Gastroesophageal sphincter (tissue), 4 donors: ENCODE measurements around the gene PLPP3. TPM values are rescaled to one million over a fixed set of nuclear protein-coding genes. Genes with fewer than 3 reads are reported as not detected.

Experiments
- ATAC-seq: fragments of 150-250 bp; one replicate; pipeline ENCODE4 v1.9.1; 2016; ENCODE audit warnings: mild to moderate bottlenecking, moderate library complexity
- H3K27ac ChIP-seq, 4 donors: fragments of 200-600 bp; sonication (generic) in 3 of 4; 1 replicate in 3 of 4; 2 replicates in 1 of 4; pipeline ENCODE4 v1.5.1; 2016 to 2019
- H3K27me3 ChIP-seq: fragments of 200-600 bp; sonication (generic); one replicate; pipeline ENCODE4 v1.5.1; 2019
- H3K36me3 ChIP-seq, 2 donors: fragments of 200-600 bp; sonication (generic); one replicate each; pipeline ENCODE4 v1.5.1; 2019; ENCODE audit warnings: control low read depth in 1 of 2
- H3K4me1 ChIP-seq, 3 donors: fragments of 200-600 bp; sonication (generic); 1 replicate in 2 of 3; 2 replicates in 1 of 3; pipeline ENCODE4 v1.5.1; 2016 to 2019; ENCODE audit warnings: control low read depth in 2 of 3
- H3K4me3 ChIP-seq, 2 donors: fragments of 200-600 bp; sonication (generic); one replicate each; pipeline ENCODE4 v1.5.1; 2019; ENCODE audit warnings: mild to moderate bottlenecking in 1 of 2, moderate library complexity in 1 of 2
- H3K9me3 ChIP-seq, 3 donors: fragments of 200-600 bp; sonication (generic); one replicate each; pipeline ENCODE4 v1.5.1; 2017 to 2019; ENCODE audit warnings: control low read depth in 2 of 3
- EP300 ChIP-seq: sonication (generic); formaldehyde crosslinking; IDR thresholded peaks from one replicate; pipeline ENCODE4 v1.6.1; 2017; ENCODE audit warnings: antibody characterized with exemption, mild to moderate bottlenecking
- POLR2A ChIP-seq, 2 donors: fragments of 450-650 bp; IDR thresholded peaks; one replicate each; pipeline ENCODE4 v1.6.1; 2017; ENCODE audit warnings: antibody characterized with exemption in 2 of 2, mild to moderate bottlenecking in 2 of 2, moderate library complexity in 1 of 2
- POLR2AphosphoS5 ChIP-seq: sonication (generic); formaldehyde crosslinking; IDR thresholded peaks from one replicate; pipeline ENCODE4 v1.6.1; 2017; ENCODE audit warnings: antibody characterized with exemption
- WGBS, 2 donors: methylation state at CpG; one replicate each; pipeline ENCODE4 v1.1.5; 2018; ENCODE audit warnings: low coverage in 1 of 2; 5-methylcytosine and 5-hydroxymethylcytosine counted together
- total RNA-seq, 4 donors: library from RNA; depleted of rRNA; stranded (reverse); fragments of >200 nt; gene quantifications; one replicate each; pipeline ENCODE4 v1.1.0, GENCODE V29; 2016
- TF ChIP-seq, protein P1 (sequence below), 4 experiments: fragments of 200-600 bp in 2 of 4; fragments of 450-650 bp in 2 of 4; sonication (generic) in 1 of 4; IDR thresholded peaks; one replicate each; pipeline ENCODE4 v1.5.1; 2017 to 2019; ENCODE audit warnings: antibody characterized with exemption in 4 of 4, mild to moderate bottlenecking in 2 of 4, moderate library complexity in 2 of 4

The PLPP3 gene
- total RNA-seq, 4 donors from 2014 or later, result 127 to 219 (median 164) TPM

DNA sequence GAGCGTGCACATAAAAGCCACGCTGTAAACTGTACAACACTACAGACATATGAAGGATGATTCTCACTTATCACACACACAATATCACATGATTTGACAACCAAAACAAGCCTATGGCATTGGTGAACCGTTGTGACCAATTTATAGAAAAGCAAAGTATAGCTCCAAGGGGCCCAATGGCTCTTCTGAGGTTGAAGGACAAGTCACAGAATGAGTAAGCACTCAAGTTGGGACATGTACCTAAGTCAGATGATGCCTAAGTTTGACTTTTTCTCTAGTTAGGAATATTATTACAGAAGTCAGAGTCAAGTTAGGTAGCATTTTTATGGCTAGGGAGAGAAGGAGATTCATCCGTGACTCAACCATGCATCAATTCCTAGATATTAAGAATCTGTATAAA, 45.7 kb downstream of the PLPP3 start:
- ATAC-seq, result no peak
- Histone ChIP-seq H3K4me1 (peaks cover 2 to 40% (median 12%) of the 10 kb centered on the region in 3 donors), H3K27ac (no peak overlapping the region), H3K4me3 (no peak overlapping the region), H3K9me3 (no peaks in the 10 kb centered on the region), H3K36me3 (peaks cover 3 to 53% of the 10 kb centered on the region in 2 donors), H3K27me3 (no peaks in the 10 kb centered on the region)
- TF ChIP-seq, protein P1, sequence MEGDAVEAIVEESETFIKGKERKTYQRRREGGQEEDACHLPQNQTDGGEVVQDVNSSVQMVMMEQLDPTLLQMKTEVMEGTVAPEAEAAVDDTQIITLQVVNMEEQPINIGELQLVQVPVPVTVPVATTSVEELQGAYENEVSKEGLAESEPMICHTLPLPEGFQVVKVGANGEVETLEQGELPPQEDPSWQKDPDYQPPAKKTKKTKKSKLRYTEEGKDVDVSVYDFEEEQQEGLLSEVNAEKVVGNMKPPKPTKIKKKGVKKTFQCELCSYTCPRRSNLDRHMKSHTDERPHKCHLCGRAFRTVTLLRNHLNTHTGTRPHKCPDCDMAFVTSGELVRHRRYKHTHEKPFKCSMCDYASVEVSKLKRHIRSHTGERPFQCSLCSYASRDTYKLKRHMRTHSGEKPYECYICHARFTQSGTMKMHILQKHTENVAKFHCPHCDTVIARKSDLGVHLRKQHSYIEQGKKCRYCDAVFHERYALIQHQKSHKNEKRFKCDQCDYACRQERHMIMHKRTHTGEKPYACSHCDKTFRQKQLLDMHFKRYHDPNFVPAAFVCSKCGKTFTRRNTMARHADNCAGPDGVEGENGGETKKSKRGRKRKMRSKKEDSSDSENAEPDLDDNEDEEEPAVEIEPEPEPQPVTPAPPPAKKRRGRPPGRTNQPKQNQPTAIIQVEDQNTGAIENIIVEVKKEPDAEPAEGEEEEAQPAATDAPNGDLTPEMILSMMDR (IDR thresholded peaks at IDR 0.05), result no peak
- no peak for TF ChIP-seq POLR2A (IDR thresholded peaks at IDR 0.05)
- no peak for TF ChIP-seq POLR2AphosphoS5
- TF ChIP-seq EP300, result no peak
- WGBS, 2 donors, result 82 to 90% methylated on average over 3 of the region's 4 CpGs

DNA sequence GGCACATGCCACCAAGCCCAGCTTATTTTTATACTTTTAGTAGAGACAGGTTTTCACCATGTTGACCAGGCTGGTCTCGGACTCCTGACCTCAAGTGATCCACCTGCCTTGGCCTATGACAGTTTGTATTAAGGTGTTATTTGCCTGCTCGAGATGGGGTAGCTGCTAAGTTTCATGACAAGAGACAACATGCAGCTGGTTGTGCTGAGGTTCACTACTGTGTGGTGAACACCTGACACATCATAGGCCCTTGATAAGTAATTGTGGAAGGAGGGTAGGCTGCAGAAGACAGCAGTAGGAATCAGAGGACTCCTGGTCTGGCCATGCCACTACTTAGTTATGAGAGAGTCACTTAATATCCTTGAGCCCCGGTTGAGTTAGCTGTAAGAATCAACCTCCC, 46.2 kb downstream of the PLPP3 start:
- TF ChIP-seq POLR2A (IDR thresholded peaks at IDR 0.05) (no peak), EP300 (no peak), POLR2AphosphoS5 (no peak)
- TF ChIP-seq, protein P1 (IDR thresholded peaks at IDR 0.05), result no peak
- Histone ChIP-seq H3K27ac (no peak overlapping the region), H3K9me3 (no peaks in the 10 kb centered on the region), H3K27me3 (no peaks in the 10 kb centered on the region), H3K4me1 (peaks cover 4 to 40% (median 12%) of the 10 kb centered on the region in 3 donors), H3K36me3 (peaks cover 3 to 53% of the 10 kb centered on the region in 2 donors), H3K4me3 (no peak overlapping the region)
- no peak for ATAC-seq
- WGBS, 2 donors, result 60 to 100% methylated on average over 1 to 2 of the region's 3 CpGs

DNA sequence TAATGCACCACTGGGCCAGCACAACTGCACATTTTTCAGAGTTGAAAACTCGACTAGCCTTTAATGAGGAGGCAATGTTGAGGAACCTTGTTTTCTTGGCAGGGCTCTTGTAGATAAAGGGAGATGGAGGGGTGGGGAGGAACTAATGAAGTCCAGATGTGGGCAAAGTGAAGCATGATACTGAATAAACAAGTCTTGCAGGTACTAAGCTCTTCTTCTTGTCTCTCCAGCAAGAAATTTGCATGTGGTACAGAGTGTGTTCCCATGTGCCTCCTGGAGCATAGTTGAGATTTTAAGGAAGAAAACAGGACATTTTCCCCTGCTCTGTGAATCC, 47.0 kb downstream of the PLPP3 start:
- H3K9me3 ChIP-seq, result no peaks in the 10 kb centered on the region
- H3K4me1 ChIP-seq, result peaks cover 13 to 49% (median 14%) of the 10 kb centered on the region in 3 donors
- H3K27me3 ChIP-seq, result no peaks in the 10 kb centered on the region
- peaks cover 3 to 53% of the 10 kb centered on the region in 2 donors for H3K36me3 ChIP-seq
- TF ChIP-seq, protein P1 (IDR thresholded peaks at IDR 0.05), result no peak
- H3K4me3 ChIP-seq, result no peak overlapping the region
- H3K27ac ChIP-seq, result no peak overlapping the region
- WGBS, 2 donors, result 40% methylated on average over 1 of the region's 1 CpG; no CpG with 5 or more reads in 1 of the 2 donors
- no peak for ATAC-seq

DNA sequence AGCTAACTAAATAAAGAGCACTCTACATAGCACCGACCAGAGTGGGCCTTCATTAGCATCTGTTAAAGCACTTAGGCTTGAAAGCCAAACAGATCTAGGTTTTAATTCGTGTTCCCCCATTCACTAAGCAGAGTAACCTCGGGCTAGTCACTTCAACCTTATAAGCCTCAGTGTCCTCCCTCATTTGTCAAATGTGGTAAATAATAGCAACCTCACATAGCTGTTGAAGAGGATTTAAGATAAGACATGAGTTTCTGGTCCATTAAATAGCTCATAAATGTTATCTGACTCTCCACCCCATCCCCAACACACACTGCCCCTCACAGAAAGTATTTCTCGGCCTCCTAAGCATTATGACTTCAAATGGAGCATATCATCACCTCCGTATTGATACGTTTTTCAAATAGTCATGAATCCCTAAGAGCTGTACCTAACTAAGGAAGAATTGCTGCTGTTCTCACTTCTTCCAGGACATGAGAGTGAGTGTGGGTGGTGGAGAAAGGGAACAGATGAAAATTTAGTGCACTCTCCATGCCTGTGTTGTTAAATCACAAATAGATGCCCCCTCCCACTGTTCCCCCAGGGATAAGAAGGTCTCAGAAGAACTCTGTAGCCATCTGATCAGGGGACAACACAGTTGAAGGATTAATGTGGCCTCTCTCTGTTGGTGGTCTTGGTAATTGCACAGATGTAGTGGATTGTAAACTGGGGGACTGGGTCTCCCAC, 47.6 kb downstream of the PLPP3 start:
- H3K36me3 ChIP-seq, result peaks cover 3 to 49% of the 10 kb centered on the region in 2 donors
- H3K27ac ChIP-seq, result no peak overlapping the region
- H3K9me3 ChIP-seq, result no peaks in the 10 kb centered on the region
- 61 to 91% methylated on average over 6 of the region's 6 CpGs for WGBS, 2 donors
- no peaks in the 10 kb centered on the region for H3K27me3 ChIP-seq
- no peak for ATAC-seq
- H3K4me3 ChIP-seq, result no peak overlapping the region
- TF ChIP-seq EP300 (no peak), POLR2AphosphoS5 (no peak), POLR2A (IDR thresholded peaks at IDR 0.05) (no peak)
- TF ChIP-seq, protein P1 (IDR thresholded peaks at IDR 0.05), result no peak
- H3K4me1 ChIP-seq, result peaks cover 14 to 54% (median 18%) of the 10 kb centered on the region in 3 donors

DNA sequence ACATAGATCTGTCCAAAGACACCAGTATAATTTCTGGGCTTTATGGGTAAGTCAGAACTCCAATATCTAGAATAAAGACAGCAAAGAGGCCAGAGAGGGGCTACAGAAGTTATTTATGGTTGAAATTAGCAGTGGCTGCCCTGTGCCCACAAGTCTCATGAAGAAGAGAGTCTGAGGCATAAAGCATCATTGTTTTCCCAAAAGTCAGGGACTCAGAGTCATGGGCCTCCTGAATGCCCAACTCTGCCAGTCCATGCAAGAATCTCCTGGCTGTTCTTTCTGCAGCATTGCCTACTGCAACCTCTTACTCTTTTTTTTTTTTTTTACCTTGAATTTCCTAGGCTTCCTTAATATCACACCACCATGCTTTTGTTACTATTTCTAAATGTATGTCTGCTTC, 49.6 kb downstream of the PLPP3 start:
- Histone ChIP-seq H3K36me3 (peaks cover 3 to 30% of the 10 kb centered on the region in 2 donors), H3K27ac (no peak overlapping the region), H3K27me3 (no peaks in the 10 kb centered on the region), H3K9me3 (no peaks in the 10 kb centered on the region), H3K4me1 (peaks cover 14 to 69% (median 21%) of the 10 kb centered on the region in 3 donors), H3K4me3 (no peak overlapping the region)
- ATAC-seq, result no peak
- TF ChIP-seq POLR2AphosphoS5 (no peak), EP300 (no peak), POLR2A (IDR thresholded peaks at IDR 0.05) (no peak)
- TF ChIP-seq, protein P1 (IDR thresholded peaks at IDR 0.05), result no peak
